ENCODE measurements around the gene OLFML2B. TPM values are rescaled to one million over a fixed set of nuclear protein-coding genes. Genes with fewer than 3 reads are reported as not detected.

Gene OLFML2B
- total RNA-seq, 1 donor from 2014 or later: 3.4 TPM

DNA sequence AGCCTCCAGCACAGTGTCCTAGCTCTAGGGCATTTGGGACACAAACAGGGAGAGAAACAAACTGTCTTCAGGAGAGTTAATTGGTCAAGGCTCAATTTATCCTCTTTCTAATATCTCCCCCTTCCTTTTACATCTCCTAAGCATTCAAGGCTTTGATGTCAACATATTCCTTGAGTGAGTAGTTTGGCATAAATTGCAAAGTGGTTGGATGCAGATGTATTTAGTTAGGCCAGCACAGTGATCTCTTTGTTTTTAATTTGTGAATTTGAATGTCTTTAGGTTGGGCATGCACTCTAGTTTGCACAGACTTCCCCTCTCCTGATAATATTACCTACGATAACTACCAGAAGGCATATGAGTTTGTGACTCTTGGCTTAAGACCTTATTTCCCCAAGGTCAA lies 12.5 kb upstream of the OLFML2B start:
- intact Hi-C loops (cut with micrococcal nuclease): loop anchor here (5.0 kb wide), 1 partner anchor 244 kb away; no protein-coding TSS in a partner anchor
- Histone ChIP-seq H3K4me1 (peaks cover 11% of the 10 kb centered on the region), H3K9me3 (replicated peaks) (no peaks in the 10 kb centered on the region), H3K36me3 (no peaks in the 10 kb centered on the region), H3K4me3 (no peak overlapping the region), H3K27me3 (ENCODE audit: low read depth) (no peaks in the 10 kb centered on the region), H3K27ac (replicated peaks) (no peak overlapping the region)
- no peak for DNase-seq
- TF ChIP-seq, protein P1, sequence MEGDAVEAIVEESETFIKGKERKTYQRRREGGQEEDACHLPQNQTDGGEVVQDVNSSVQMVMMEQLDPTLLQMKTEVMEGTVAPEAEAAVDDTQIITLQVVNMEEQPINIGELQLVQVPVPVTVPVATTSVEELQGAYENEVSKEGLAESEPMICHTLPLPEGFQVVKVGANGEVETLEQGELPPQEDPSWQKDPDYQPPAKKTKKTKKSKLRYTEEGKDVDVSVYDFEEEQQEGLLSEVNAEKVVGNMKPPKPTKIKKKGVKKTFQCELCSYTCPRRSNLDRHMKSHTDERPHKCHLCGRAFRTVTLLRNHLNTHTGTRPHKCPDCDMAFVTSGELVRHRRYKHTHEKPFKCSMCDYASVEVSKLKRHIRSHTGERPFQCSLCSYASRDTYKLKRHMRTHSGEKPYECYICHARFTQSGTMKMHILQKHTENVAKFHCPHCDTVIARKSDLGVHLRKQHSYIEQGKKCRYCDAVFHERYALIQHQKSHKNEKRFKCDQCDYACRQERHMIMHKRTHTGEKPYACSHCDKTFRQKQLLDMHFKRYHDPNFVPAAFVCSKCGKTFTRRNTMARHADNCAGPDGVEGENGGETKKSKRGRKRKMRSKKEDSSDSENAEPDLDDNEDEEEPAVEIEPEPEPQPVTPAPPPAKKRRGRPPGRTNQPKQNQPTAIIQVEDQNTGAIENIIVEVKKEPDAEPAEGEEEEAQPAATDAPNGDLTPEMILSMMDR (IDR thresholded peaks at IDR 0.05; ENCODE audit: borderline replicate concordance): no peak

DNA sequence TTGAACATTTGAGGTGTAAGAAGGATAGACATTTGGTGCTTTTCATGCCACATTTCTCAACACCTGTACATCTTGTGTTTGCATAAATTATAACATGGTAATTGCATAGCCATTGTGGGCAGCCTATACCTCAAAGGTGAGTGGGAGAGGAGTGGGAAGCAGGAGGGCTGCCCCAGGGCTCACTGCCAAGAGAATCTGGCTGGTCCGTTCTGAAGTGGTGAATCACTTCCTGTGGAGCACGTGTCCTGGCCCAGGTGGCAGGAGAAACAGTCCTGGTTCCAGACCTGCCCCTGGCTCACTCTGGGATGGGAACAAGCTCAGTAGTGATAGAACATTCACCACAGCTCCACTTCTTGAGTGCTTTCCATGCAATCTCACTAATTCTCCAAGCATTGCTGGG lies 11.6 kb upstream of the OLFML2B start:
- no peaks in the 10 kb centered on the region for H3K9me3 ChIP-seq (replicated peaks)
- no peak for DNase-seq
- H3K4me1 ChIP-seq: peaks cover 11% of the 10 kb centered on the region
- H3K36me3 ChIP-seq: no peaks in the 10 kb centered on the region
- no peak overlapping the region for H3K4me3 ChIP-seq
- TF ChIP-seq, protein P1 (IDR thresholded peaks at IDR 0.05; ENCODE audit: borderline replicate concordance): no peak
- intact Hi-C loops (cut with micrococcal nuclease): loop anchor here (5.0 kb wide), 1 partner anchor 243 kb away; no protein-coding TSS in a partner anchor
- H3K27ac ChIP-seq (replicated peaks): no peak overlapping the region
- no peaks in the 10 kb centered on the region for H3K27me3 ChIP-seq (ENCODE audit: low read depth)

DNA sequence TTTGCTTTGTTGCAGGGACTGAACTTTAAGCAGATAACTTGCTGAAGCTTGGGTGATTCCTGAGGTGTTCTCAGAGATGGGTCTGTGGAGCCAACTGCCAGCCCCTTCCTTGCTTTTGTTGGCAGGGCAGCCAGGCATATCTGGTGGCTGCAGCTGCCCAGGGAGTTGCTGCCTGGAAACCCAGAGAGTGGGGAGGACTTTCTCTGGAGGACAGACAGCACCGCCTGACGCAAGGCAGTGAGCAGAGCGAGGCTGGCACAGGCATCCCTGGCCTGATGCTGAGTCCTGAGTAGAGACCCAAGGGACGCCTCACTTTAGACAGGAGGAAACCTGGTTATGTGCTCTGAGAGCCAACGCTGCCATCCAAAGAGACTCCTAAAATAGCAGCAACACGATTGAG lies 9.8 kb upstream of the OLFML2B start:
- Histone ChIP-seq H3K4me1 (peaks cover 11% of the 10 kb centered on the region), H3K27ac (replicated peaks) (peak overlapping the region; percentile 27), H3K27me3 (ENCODE audit: low read depth) (peaks cover 6% of the 10 kb centered on the region), H3K36me3 (no peaks in the 10 kb centered on the region), H3K4me3 (no peak overlapping the region), H3K9me3 (replicated peaks) (no peaks in the 10 kb centered on the region)
- intact Hi-C loops (cut with micrococcal nuclease): no loop called here
- TF ChIP-seq, protein P1 (IDR thresholded peaks at IDR 0.05; ENCODE audit: borderline replicate concordance): no peak
- DNase-seq: peak; percentile 54

DNA sequence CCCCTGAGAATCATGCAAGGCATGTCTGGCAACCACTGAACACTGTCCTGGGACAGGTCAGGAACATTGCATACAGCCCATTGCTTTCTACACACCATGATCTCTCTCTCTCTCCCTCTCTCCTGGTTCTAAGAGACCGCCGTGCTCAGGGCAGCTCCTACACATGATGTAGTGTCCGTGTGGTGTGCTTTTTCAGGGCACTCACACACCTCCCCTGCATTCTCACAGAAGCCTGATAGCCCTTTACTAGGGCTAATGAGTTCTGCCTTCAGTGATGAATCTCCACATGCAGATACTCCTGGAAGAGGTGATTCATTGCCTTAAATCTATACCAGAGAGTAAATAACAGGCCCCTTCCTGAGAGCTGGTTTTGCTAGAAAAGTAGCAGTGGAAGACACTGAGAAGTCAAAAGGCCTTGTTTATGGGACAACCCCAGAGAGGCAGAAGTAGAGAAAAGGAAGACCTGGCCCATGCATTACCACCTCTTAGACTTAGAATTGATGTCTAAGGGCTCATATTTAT lies 7.2 kb upstream of the OLFML2B start:
- TF ChIP-seq, protein P1 (IDR thresholded peaks at IDR 0.05; ENCODE audit: borderline replicate concordance): no peak
- intact Hi-C loops (cut with micrococcal nuclease): no loop called here
- DNase-seq: no peak
- H3K27ac ChIP-seq (replicated peaks): no peak overlapping the region
- peaks cover 11% of the 10 kb centered on the region for H3K4me1 ChIP-seq
- H3K27me3 ChIP-seq (ENCODE audit: low read depth): peaks cover 12% of the 10 kb centered on the region
- no peaks in the 10 kb centered on the region for H3K9me3 ChIP-seq (replicated peaks)
- no peaks in the 10 kb centered on the region for H3K36me3 ChIP-seq
- no peak overlapping the region for H3K4me3 ChIP-seq

DNA sequence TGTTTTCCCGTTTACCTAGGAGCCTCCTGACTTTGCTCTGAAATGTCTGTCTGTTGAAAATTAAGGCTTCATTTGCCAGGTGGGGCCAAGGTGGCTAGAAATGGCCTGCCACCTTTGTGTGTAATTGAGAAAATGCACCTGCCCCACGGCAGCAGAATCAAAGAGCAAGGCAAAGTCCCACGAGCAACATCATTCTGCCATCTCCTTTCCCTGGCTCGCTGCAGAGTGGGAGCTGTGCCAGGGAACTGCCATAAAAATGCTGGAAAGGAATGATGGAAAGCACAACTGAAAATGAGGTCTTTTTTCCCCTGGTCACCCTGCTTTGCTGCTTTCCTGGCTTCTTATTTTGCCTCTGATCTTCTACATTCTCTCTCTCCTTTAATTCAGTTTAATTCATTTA lies 5.5 kb upstream of the OLFML2B start:
- no peak for DNase-seq
- H3K27me3 ChIP-seq (ENCODE audit: low read depth): peaks cover 26% of the 10 kb centered on the region
- H3K36me3 ChIP-seq: no peaks in the 10 kb centered on the region
- peaks cover 15% of the 10 kb centered on the region for H3K4me1 ChIP-seq
- no peak overlapping the region for H3K4me3 ChIP-seq
- no peaks in the 10 kb centered on the region for H3K9me3 ChIP-seq (replicated peaks)
- TF ChIP-seq, protein P1 (IDR thresholded peaks at IDR 0.05; ENCODE audit: borderline replicate concordance): no peak
- intact Hi-C loops (cut with micrococcal nuclease): no loop called here
- H3K27ac ChIP-seq (replicated peaks): no peak overlapping the region
